DND-41 (cell line): Measurements from ENCODE around the gene DIAPH2.

Source experiments
- ATAC-seq: fragments of 200-7000 bp; cut with Tn5 transposase; 3 replicates; pipeline ENCODE4 v1.9.1; 2021; ENCODE audit warnings: low read depth; ENCODE audit not compliant: insufficient read depth
- DNase-seq: peaks from one replicate; pipeline ENCODE4 v3.0.0-alpha.2; 2020
- H2AFZ ChIP-seq: 2 replicates; pipeline ENCODE4 v1.6.0; 2012; ENCODE audit warnings: low read depth, low read length
- H3K27ac ChIP-seq: 2 replicates; pipeline ENCODE4 v1.5.1; 2012; ENCODE audit warnings: low read length, inconsistent platforms
- H3K27me3 ChIP-seq: fragments of 200-600 bp; sonication (generic); 2 replicates; pipeline ENCODE4 v1.6.0; 2012; ENCODE audit warnings: low read length, mild to moderate bottlenecking, inconsistent platforms; ENCODE audit not compliant: insufficient read depth, poor library complexity
- H3K36me3 ChIP-seq: 2 replicates; pipeline ENCODE4 v1.5.1; 2012; ENCODE audit warnings: low read length, inconsistent platforms; ENCODE audit not compliant: insufficient read depth
- H3K4me1 ChIP-seq: 2 replicates; pipeline ENCODE4 v1.5.1; 2012; ENCODE audit warnings: mild to moderate bottlenecking, low read length; ENCODE audit not compliant: insufficient read depth
- H3K4me2 ChIP-seq: 2 replicates; pipeline ENCODE4 v1.6.0; 2012; ENCODE audit warnings: mild to moderate bottlenecking, moderate library complexity, low read length, inconsistent platforms; ENCODE audit not compliant: insufficient read depth
- H3K4me3 ChIP-seq, 2 experiments: fragments of 200-600 bp in 1 of 2; shearing (Covaris generic) in 1 of 2; 2 replicates each; pipeline ENCODE4 v1.5.1; 2012 to 2016; ENCODE audit warnings: inconsistent platforms in 2 of 2, low read length in 2 of 2, mild to moderate bottlenecking in 2 of 2, low read depth in 1 of 2, moderate library complexity in 1 of 2
- H3K79me2 ChIP-seq: 2 replicates; pipeline ENCODE4 v1.6.0; 2012; ENCODE audit warnings: low read length, inconsistent platforms; ENCODE audit not compliant: insufficient read depth
- H3K9ac ChIP-seq: 2 replicates; pipeline ENCODE4 v1.6.0; 2012; ENCODE audit warnings: low read depth, mild to moderate bottlenecking, inconsistent platforms, low read length, moderate library complexity
- H3K9me3 ChIP-seq: 2 replicates; pipeline ENCODE4 v1.5.1; 2012; ENCODE audit warnings: low read length, moderate library complexity, mild to moderate bottlenecking, inconsistent platforms; ENCODE audit not compliant: insufficient read depth, severe bottlenecking
- H4K20me1 ChIP-seq: 2 replicates; pipeline ENCODE4 v1.6.0; 2012; ENCODE audit warnings: low read length; ENCODE audit not compliant: insufficient read depth
- EZH2 ChIP-seq: IDR thresholded peaks from 3 replicates; pipeline ENCODE4 v1.6.1; 2012; ENCODE audit warnings: borderline replicate concordance, low read depth, mild to moderate bottlenecking, moderate library complexity, low read length, inconsistent platforms; ENCODE audit not compliant: severe bottlenecking
- TF ChIP-seq, protein P1 (sequence below): IDR thresholded peaks from 2 replicates; pipeline ENCODE4 v1.5.1; 2012; ENCODE audit warnings: borderline replicate concordance, low read length, moderate library complexity, mild to moderate bottlenecking; ENCODE audit not compliant: poor library complexity, severe bottlenecking; ENCODE audit errors: extremely low read depth

DIAPH2 gene

DNA sequence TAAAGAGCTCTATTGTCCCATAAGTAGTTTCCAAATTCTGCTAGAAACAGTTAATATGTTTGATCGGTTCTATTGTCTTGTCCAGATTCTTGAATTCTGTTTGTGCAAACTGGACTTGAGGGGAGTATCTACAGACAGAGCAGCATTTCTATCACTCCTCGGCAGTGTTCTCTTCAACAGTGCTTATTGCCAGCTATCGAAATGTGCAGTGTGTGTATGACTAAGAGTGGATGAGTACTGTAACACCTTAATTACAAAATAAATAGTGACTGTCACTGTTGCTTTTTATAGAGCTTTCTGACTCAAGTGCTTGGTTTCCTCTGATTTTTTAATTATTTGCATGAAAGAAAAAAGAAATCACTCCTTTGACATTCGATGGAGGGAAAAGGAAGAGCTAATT is 473.6 kb downstream of the DIAPH2 start:
- no peak overlapping the region for H2AFZ ChIP-seq
- no peaks in the 10 kb centered on the region for H3K27me3 ChIP-seq
- DNase-seq, result no peak
- H4K20me1 ChIP-seq, result no peaks in the 10 kb centered on the region
- no peak overlapping the region for H3K4me3 ChIP-seq
- no peak for ATAC-seq
- H3K9me3 ChIP-seq, result no peaks in the 10 kb centered on the region
- peaks cover 48% of the 10 kb centered on the region for H3K4me1 ChIP-seq
- H3K4me2 ChIP-seq, result no peak overlapping the region
- H3K27ac ChIP-seq, result no peak overlapping the region
- TF ChIP-seq EZH2, result no peak
- TF ChIP-seq, protein P1, sequence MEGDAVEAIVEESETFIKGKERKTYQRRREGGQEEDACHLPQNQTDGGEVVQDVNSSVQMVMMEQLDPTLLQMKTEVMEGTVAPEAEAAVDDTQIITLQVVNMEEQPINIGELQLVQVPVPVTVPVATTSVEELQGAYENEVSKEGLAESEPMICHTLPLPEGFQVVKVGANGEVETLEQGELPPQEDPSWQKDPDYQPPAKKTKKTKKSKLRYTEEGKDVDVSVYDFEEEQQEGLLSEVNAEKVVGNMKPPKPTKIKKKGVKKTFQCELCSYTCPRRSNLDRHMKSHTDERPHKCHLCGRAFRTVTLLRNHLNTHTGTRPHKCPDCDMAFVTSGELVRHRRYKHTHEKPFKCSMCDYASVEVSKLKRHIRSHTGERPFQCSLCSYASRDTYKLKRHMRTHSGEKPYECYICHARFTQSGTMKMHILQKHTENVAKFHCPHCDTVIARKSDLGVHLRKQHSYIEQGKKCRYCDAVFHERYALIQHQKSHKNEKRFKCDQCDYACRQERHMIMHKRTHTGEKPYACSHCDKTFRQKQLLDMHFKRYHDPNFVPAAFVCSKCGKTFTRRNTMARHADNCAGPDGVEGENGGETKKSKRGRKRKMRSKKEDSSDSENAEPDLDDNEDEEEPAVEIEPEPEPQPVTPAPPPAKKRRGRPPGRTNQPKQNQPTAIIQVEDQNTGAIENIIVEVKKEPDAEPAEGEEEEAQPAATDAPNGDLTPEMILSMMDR, result no peak
- H3K9ac ChIP-seq, result no peak overlapping the region
- no peaks in the 10 kb centered on the region for H3K36me3 ChIP-seq
- no peaks in the 10 kb centered on the region for H3K79me2 ChIP-seq

DNA sequence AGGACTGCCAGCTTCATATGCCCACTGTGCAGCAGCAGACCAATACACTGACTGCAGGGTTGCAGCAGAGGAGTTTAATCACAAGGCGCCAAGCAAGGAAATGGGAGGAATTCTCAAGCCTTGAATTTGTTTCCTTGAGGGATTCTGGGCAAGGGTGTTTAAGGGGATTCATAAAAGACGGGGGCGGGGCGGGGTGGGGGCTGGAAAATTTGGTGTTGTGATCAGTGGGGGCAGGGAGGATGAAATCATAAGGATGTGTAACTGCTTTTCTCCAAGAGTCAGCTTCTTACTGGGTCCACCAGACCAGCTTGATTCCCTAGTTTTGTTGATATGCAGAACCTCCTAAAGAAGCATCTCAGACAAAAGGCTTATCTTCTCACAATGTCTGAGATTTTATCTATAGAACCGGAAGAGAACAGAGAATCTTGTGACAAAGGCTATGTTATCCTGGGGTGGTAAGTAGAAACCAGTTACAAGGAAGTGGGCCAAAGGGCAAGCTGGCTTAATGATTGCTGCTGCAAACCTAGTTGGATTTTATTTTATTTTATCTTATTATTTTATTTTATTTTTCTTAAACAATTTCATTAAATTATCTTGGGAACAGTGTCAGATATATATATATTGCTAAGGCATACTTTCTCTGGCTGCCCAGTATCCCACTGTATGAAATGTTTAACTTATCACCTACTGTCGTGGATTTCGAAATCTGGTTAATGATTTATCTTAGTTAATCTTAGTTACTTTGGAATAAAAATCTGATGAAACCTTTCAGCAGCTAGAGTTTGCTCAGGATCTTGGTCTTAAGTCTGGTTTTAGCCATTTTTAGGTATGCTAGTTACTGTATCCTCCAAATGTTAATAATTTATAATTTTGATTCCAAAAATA is 475.5 kb downstream of the DIAPH2 start:
- Histone ChIP-seq H3K4me3 (no peak overlapping the region), H3K4me2 (peak overlapping the region; percentile 41; the same call in 1 of the 2 replicates), H2AFZ (no peak overlapping the region), H3K9ac (no peak overlapping the region), H3K27ac (peak overlapping the region; percentile 81), H3K9me3 (no peaks in the 10 kb centered on the region), H3K4me1 (peaks cover 48% of the 10 kb centered on the region), H4K20me1 (no peaks in the 10 kb centered on the region), H3K79me2 (no peaks in the 10 kb centered on the region), H3K27me3 (no peaks in the 10 kb centered on the region), H3K36me3 (no peaks in the 10 kb centered on the region)
- TF ChIP-seq, protein P1, result no peak
- TF ChIP-seq EZH2, result no peak
- peak; percentile 85 for ATAC-seq
- DNase-seq, result peak; percentile 10

DNA sequence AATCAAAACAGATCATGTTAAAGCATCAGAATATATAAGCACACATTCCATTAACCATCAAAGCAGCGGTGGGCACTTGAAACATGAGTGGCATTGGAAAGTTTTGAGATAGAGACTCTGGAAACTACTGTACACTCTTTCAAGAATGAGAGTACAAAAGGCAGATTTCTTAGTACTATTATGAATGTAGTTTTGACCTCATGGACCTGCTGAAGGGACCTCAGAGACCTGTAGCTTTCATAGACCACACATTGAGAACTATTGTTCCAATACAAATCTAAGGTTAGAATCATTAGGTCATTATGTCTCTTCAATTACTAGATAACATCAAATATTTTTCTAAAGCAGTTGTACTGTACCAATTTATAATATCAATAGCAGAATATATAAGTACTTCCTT is 482.7 kb downstream of the DIAPH2 start:
- Histone ChIP-seq H4K20me1 (no peaks in the 10 kb centered on the region), H3K79me2 (no peaks in the 10 kb centered on the region), H3K9ac (no peak overlapping the region), H3K4me3 (no peak overlapping the region), H3K27ac (no peak overlapping the region), H3K9me3 (no peaks in the 10 kb centered on the region), H3K36me3 (no peaks in the 10 kb centered on the region), H3K4me1 (peaks cover 10% of the 10 kb centered on the region; the same call in 1 of the 2 replicates), H2AFZ (no peak overlapping the region), H3K27me3 (no peaks in the 10 kb centered on the region), H3K4me2 (no peak overlapping the region)
- TF ChIP-seq, protein P1, result no peak
- no peak for TF ChIP-seq EZH2
- no peak for DNase-seq
- no peak for ATAC-seq
